Esophagus muscularis mucosa (tissue), 4 donors: ENCODE measurements around the gene APOBEC4. TPM values are rescaled to one million over a fixed set of nuclear protein-coding genes. Genes with fewer than 3 reads are reported as not detected.

ENCODE experiments used
- DNase-seq: peaks from one replicate; pipeline ENCODE4 v3.0.0-alpha.2; 2017; ENCODE audit errors: extremely low spot score
- H3K27ac ChIP-seq, 4 donors: fragments of 200-600 bp; sonication (generic); replicated peaks in 1 of 4; 1 replicate in 3 of 4; 2 replicates in 1 of 4; pipeline ENCODE4 v1.5.1; 2016 to 2019; ENCODE audit warnings: mild to moderate bottlenecking in 1 of 4
- H3K27me3 ChIP-seq, 4 donors: fragments of 200-600 bp; sonication (generic); one replicate each; pipeline versions ENCODE4 v1.5.1 to v1.6.0; 2016 to 2019
- H3K36me3 ChIP-seq, 4 donors: fragments of 200-600 bp; sonication (generic); one replicate each; pipeline ENCODE4 v1.5.1; 2016 to 2019
- H3K4me1 ChIP-seq, 4 donors: fragments of 200-600 bp; sonication (generic); one replicate each; pipeline ENCODE4 v1.5.1; 2016 to 2019
- H3K4me3 ChIP-seq, 4 donors: fragments of 200-600 bp; sonication (generic); 1 replicate in 2 of 4; 2 replicates in 2 of 4; pipeline ENCODE4 v1.5.1; 2016 to 2019; ENCODE audit warnings: mild to moderate bottlenecking in 4 of 4, moderate library complexity in 1 of 4
- H3K9me3 ChIP-seq, 4 donors: fragments of 200-600 bp; sonication (generic); 1 replicate in 3 of 4; 2 replicates in 1 of 4; pipeline ENCODE4 v1.5.1; 2016 to 2019
- CTCF ChIP-seq, 3 experiments: fragments of 200-600 bp in 2 of 3; fragments of 450-650 bp in 1 of 3; sonication (generic) in 2 of 3; IDR thresholded peaks; one replicate each; pipeline ENCODE4 v1.5.1; 2017 to 2019; ENCODE audit warnings: antibody characterized with exemption in 3 of 3, mild to moderate bottlenecking in 2 of 3, moderate library complexity in 1 of 3
- EP300 ChIP-seq: sonication (generic); formaldehyde crosslinking; IDR thresholded peaks from one replicate; pipeline ENCODE4 v1.6.1; 2017; ENCODE audit warnings: antibody characterized with exemption
- POLR2A ChIP-seq: fragments of 450-650 bp; IDR thresholded peaks from one replicate; pipeline ENCODE4 v1.6.1; 2017; ENCODE audit warnings: antibody characterized with exemption, moderate library complexity, mild to moderate bottlenecking, low read depth
- POLR2AphosphoS5 ChIP-seq, 2 donors: sonication (generic); formaldehyde crosslinking; IDR thresholded peaks; one replicate each; pipeline ENCODE4 v1.6.1; 2017; ENCODE audit warnings: antibody characterized with exemption in 2 of 2
- WGBS: methylation state at CpG from one replicate; pipeline ENCODE4 v1.1.5; 2018; 5-methylcytosine and 5-hydroxymethylcytosine counted together
- intact Hi-C: fragments of 100-400 bp; cut with DNase I; formaldehyde crosslinking; loops from one replicate; pipeline ENCODE4 v1.15.1; 2023
- total RNA-seq, 4 donors: library from RNA; depleted of rRNA; stranded (reverse); fragments of >200 nt; gene quantifications; one replicate each; pipeline versions ENCODE4 v1.1.0 to v1.2.1, GENCODE V29; 2016

APOBEC4 gene
- total RNA-seq, 4 donors from 2014 or later = not detected

GRCh38 chr1:183605904-183606303, 47.2 kb downstream of the APOBEC4 start:
- Histone ChIP-seq H3K4me3 (no peak overlapping the region), H3K9me3 (no peaks in the 10 kb centered on the region), H3K27me3 (no peaks in the 10 kb centered on the region), H3K36me3 (no peaks in the 10 kb centered on the region), H3K4me1 (peaks cover 22 to 32% (median 25%) of the 10 kb centered on the region in 4 donors), H3K27ac (no peak overlapping the region)
- TF ChIP-seq CTCF (IDR thresholded peaks at IDR 0.05) (no peak), POLR2AphosphoS5 (IDR thresholded peaks at IDR 0.05) (no peak), POLR2A (no peak), EP300 (no peak)
- DNase-seq = no peak
- 83% methylated on average over 2 of the region's 2 CpGs for WGBS
- intact Hi-C loops = no loop called here

- WGBS = 83% methylated on average over 8 of the region's 8 CpGs
- H3K4me1 ChIP-seq = peaks cover 13 to 21% (median 15%) of the 10 kb centered on the region in 4 donors
- H3K27ac ChIP-seq = no peak overlapping the region
- no peak for DNase-seq
- H3K9me3 ChIP-seq = no peaks in the 10 kb centered on the region
- no peak for TF ChIP-seq POLR2AphosphoS5 (IDR thresholded peaks at IDR 0.05)
- no peak for TF ChIP-seq EP300
- TF ChIP-seq CTCF (IDR thresholded peaks at IDR 0.05) = no peak
- TF ChIP-seq POLR2A = no peak
- no peaks in the 10 kb centered on the region for H3K36me3 ChIP-seq
- intact Hi-C loops = no loop called here
- no peaks in the 10 kb centered on the region for H3K27me3 ChIP-seq
- no peak overlapping the region for H3K4me3 ChIP-seq
These were observed 48.3 kb downstream of the APOBEC4 start for GRCh38 chr1:183604815-183605214.

GRCh38 chr1:183604038-183604808, 48.9 kb downstream of the APOBEC4 start:
- WGBS = 67% methylated on average over 10 of the region's 10 CpGs
- no peak for TF ChIP-seq POLR2AphosphoS5 (IDR thresholded peaks at IDR 0.05)
- TF ChIP-seq EP300 = no peak
- TF ChIP-seq POLR2A = no peak
- no peak for TF ChIP-seq CTCF (IDR thresholded peaks at IDR 0.05)
- Histone ChIP-seq H3K27ac (no peak overlapping the region), H3K36me3 (no peaks in the 10 kb centered on the region), H3K4me1 (peaks cover 8 to 15% (median 10%) of the 10 kb centered on the region in 4 donors), H3K9me3 (no peaks in the 10 kb centered on the region), H3K4me3 (no peak overlapping the region), H3K27me3 (no peaks in the 10 kb centered on the region)
- intact Hi-C loops = no loop called here
- DNase-seq = no peak

GRCh38 chr1:183602510-183602909, 50.6 kb downstream of the APOBEC4 start:
- no peak overlapping the region for H3K4me3 ChIP-seq
- TF ChIP-seq POLR2A (no peak), CTCF (IDR thresholded peaks at IDR 0.05) (no peak), EP300 (no peak), POLR2AphosphoS5 (IDR thresholded peaks at IDR 0.05) (no peak)
- DNase-seq = no peak
- no peaks in the 10 kb centered on the region for H3K9me3 ChIP-seq
- H3K27me3 ChIP-seq = no peaks in the 10 kb centered on the region
- intact Hi-C loops = no loop called here
- no peaks in the 10 kb centered on the region for H3K36me3 ChIP-seq
- WGBS = 100% methylated on average over 1 of the region's 1 CpG
- no peak overlapping the region for H3K27ac ChIP-seq
- H3K4me1 ChIP-seq = peaks cover 0 to 11% (median 4%) of the 10 kb centered on the region in 4 donors
